Gastroesophageal sphincter (tissue), 4 donors: Measurements from ENCODE around the gene EPB41L3. TPM values are rescaled to one million over a fixed set of nuclear protein-coding genes. Genes with fewer than 3 reads are reported as not detected.

Experiments used
- ATAC-seq: fragments of 150-250 bp; one replicate; pipeline ENCODE4 v1.9.1; 2016; ENCODE audit warnings: mild to moderate bottlenecking, moderate library complexity
- H3K27ac ChIP-seq, 4 donors: fragments of 200-600 bp; sonication (generic) in 3 of 4; 1 replicate in 3 of 4; 2 replicates in 1 of 4; pipeline ENCODE4 v1.5.1; 2016 to 2019
- H3K27me3 ChIP-seq: fragments of 200-600 bp; sonication (generic); one replicate; pipeline ENCODE4 v1.5.1; 2019
- H3K36me3 ChIP-seq, 2 donors: fragments of 200-600 bp; sonication (generic); one replicate each; pipeline ENCODE4 v1.5.1; 2019; ENCODE audit warnings: control low read depth in 1 of 2
- H3K4me1 ChIP-seq, 3 donors: fragments of 200-600 bp; sonication (generic); 1 replicate in 2 of 3; 2 replicates in 1 of 3; pipeline ENCODE4 v1.5.1; 2016 to 2019; ENCODE audit warnings: control low read depth in 2 of 3
- H3K4me3 ChIP-seq, 2 donors: fragments of 200-600 bp; sonication (generic); one replicate each; pipeline ENCODE4 v1.5.1; 2019; ENCODE audit warnings: mild to moderate bottlenecking in 1 of 2, moderate library complexity in 1 of 2
- H3K9me3 ChIP-seq, 3 donors: fragments of 200-600 bp; sonication (generic); one replicate each; pipeline ENCODE4 v1.5.1; 2017 to 2019; ENCODE audit warnings: control low read depth in 2 of 3
- CTCF ChIP-seq, 4 experiments: fragments of 200-600 bp in 2 of 4; fragments of 450-650 bp in 2 of 4; sonication (generic) in 1 of 4; IDR thresholded peaks; one replicate each; pipeline ENCODE4 v1.5.1; 2017 to 2019; ENCODE audit warnings: antibody characterized with exemption in 4 of 4, mild to moderate bottlenecking in 2 of 4, moderate library complexity in 2 of 4
- EP300 ChIP-seq: sonication (generic); formaldehyde crosslinking; IDR thresholded peaks from one replicate; pipeline ENCODE4 v1.6.1; 2017; ENCODE audit warnings: antibody characterized with exemption, mild to moderate bottlenecking
- POLR2A ChIP-seq, 2 donors: fragments of 450-650 bp; IDR thresholded peaks; one replicate each; pipeline ENCODE4 v1.6.1; 2017; ENCODE audit warnings: antibody characterized with exemption in 2 of 2, mild to moderate bottlenecking in 2 of 2, moderate library complexity in 1 of 2
- POLR2AphosphoS5 ChIP-seq: sonication (generic); formaldehyde crosslinking; IDR thresholded peaks from one replicate; pipeline ENCODE4 v1.6.1; 2017; ENCODE audit warnings: antibody characterized with exemption
- WGBS, 2 donors: methylation state at CpG; one replicate each; pipeline ENCODE4 v1.1.5; 2018; ENCODE audit warnings: low coverage in 1 of 2; 5-methylcytosine and 5-hydroxymethylcytosine counted together
- total RNA-seq, 4 donors: library from RNA; depleted of rRNA; stranded (reverse); fragments of >200 nt; gene quantifications; one replicate each; pipeline ENCODE4 v1.1.0, GENCODE V29; 2016

The EPB41L3 gene
- total RNA-seq, 4 donors from 2014 or later, result 27.4 to 66.6 (median 43.4) TPM

- H3K4me1 ChIP-seq, result no peaks in the 10 kb centered on the region
- H3K27me3 ChIP-seq, result no peaks in the 10 kb centered on the region
- WGBS, 2 donors, result 74 to 96% methylated on average over 2 of the region's 2 CpGs
- peaks cover 0 to 8% of the 10 kb centered on the region in 2 donors for H3K36me3 ChIP-seq
- H3K9me3 ChIP-seq, result no peaks in the 10 kb centered on the region
- no peak overlapping the region for H3K4me3 ChIP-seq
- no peak for ATAC-seq
- no peak for TF ChIP-seq POLR2AphosphoS5
- no peak for TF ChIP-seq POLR2A (IDR thresholded peaks at IDR 0.05)
- no peak for TF ChIP-seq CTCF (IDR thresholded peaks at IDR 0.05)
- no peak for TF ChIP-seq EP300
- no peak overlapping the region for H3K27ac ChIP-seq
Measured at GRCh38 chr18:5419030-5419429, 124.8 kb downstream of the EPB41L3 start.

- H3K4me3 ChIP-seq, result no peak overlapping the region
- TF ChIP-seq POLR2A (IDR thresholded peaks at IDR 0.05) (no peak), EP300 (no peak), CTCF (IDR thresholded peaks at IDR 0.05) (no peak), POLR2AphosphoS5 (no peak)
- no peaks in the 10 kb centered on the region for H3K4me1 ChIP-seq
- H3K36me3 ChIP-seq, result no peaks in the 10 kb centered on the region
- H3K27ac ChIP-seq, result no peak overlapping the region
- H3K27me3 ChIP-seq, result no peaks in the 10 kb centered on the region
- 77% methylated on average over 3 to 4 of the region's 8 CpGs for WGBS, 2 donors
- peak; percentile 41 for ATAC-seq
- H3K9me3 ChIP-seq, result no peaks in the 10 kb centered on the region
Measured at GRCh38 chr18:5417342-5417741, 126.5 kb downstream of the EPB41L3 start.

GRCh38 chr18:5416112-5416511 lies 127.7 kb downstream of the EPB41L3 start:
- 96% methylated on average over 3 of the region's 3 CpGs; no CpG with 5 or more reads in 1 of the 2 donors for WGBS, 2 donors
- H3K27ac ChIP-seq, result no peak overlapping the region
- H3K4me3 ChIP-seq, result no peak overlapping the region
- no peaks in the 10 kb centered on the region for H3K27me3 ChIP-seq
- H3K9me3 ChIP-seq, result no peaks in the 10 kb centered on the region
- H3K36me3 ChIP-seq, result no peaks in the 10 kb centered on the region
- no peak for ATAC-seq
- no peaks in the 10 kb centered on the region for H3K4me1 ChIP-seq
- TF ChIP-seq POLR2AphosphoS5, result no peak
- TF ChIP-seq POLR2A (IDR thresholded peaks at IDR 0.05), result no peak
- no peak for TF ChIP-seq EP300
- TF ChIP-seq CTCF (IDR thresholded peaks at IDR 0.05), result no peak

GRCh38 chr18:5415665-5416064 lies 128.1 kb downstream of the EPB41L3 start:
- H3K27me3 ChIP-seq, result no peaks in the 10 kb centered on the region
- H3K27ac ChIP-seq, result no peak overlapping the region
- TF ChIP-seq CTCF (IDR thresholded peaks at IDR 0.05) (no peak), POLR2A (IDR thresholded peaks at IDR 0.05) (no peak), POLR2AphosphoS5 (no peak), EP300 (no peak)
- H3K9me3 ChIP-seq, result no peaks in the 10 kb centered on the region
- WGBS, 2 donors, result 100% methylated on average over 4 of the region's 12 CpGs; no CpG with 5 or more reads in 1 of the 2 donors
- no peak for ATAC-seq
- H3K4me1 ChIP-seq, result no peaks in the 10 kb centered on the region
- H3K36me3 ChIP-seq, result no peaks in the 10 kb centered on the region
- no peak overlapping the region for H3K4me3 ChIP-seq

- Histone ChIP-seq H3K9me3 (no peaks in the 10 kb centered on the region), H3K27ac (no peak overlapping the region), H3K4me3 (no peak overlapping the region), H3K36me3 (no peaks in the 10 kb centered on the region), H3K4me1 (no peaks in the 10 kb centered on the region), H3K27me3 (no peaks in the 10 kb centered on the region)
- TF ChIP-seq POLR2A (IDR thresholded peaks at IDR 0.05) (no peak), EP300 (no peak), POLR2AphosphoS5 (no peak), CTCF (IDR thresholded peaks at IDR 0.05) (no peak)
- no peak for ATAC-seq
- WGBS, 2 donors, result 83 to 100% methylated on average over 1 to 3 of the region's 4 CpGs
Measured at GRCh38 chr18:5415031-5415430, 128.8 kb downstream of the EPB41L3 start.
